B cell (primary cell): Measurements from ENCODE around the gene BACH2. TPM values are rescaled to one million over a fixed set of nuclear protein-coding genes. Genes with fewer than 3 reads are reported as not detected.

Source experiments
- ATAC-seq: fragments of 200-7000 bp; cut with Tn5 transposase; one replicate; pipeline ENCODE4 v1.10.0; 2021; ENCODE audit warnings: low read depth, mild to moderate bottlenecking, moderate number of reproducible peaks, moderate library complexity
- CTCF ChIA-PET: fragments of 350-600 bp; sonication (Branson Sonifier 250); formaldehyde crosslinking; loops from one replicate; lab custom pipeline; 2021; ENCODE audit warnings: antibody characterized with exemption, inconsistent platforms; lab: Charles Lee
- POLR2A ChIA-PET: fragments of 350-600 bp; sonication (Branson Sonifier 250); formaldehyde crosslinking; loops from one replicate; lab custom pipeline; 2021; ENCODE audit warnings: antibody characterized with exemption; lab: Charles Lee
- DNase-seq: peaks from one replicate; pipeline ENCODE4 v3.0.0; 2013
- H2AFZ ChIP-seq: 2 replicates; pipeline ENCODE4 v1.6.1; 2012; ENCODE audit warnings: mild to moderate bottlenecking, low read depth, low read length; ENCODE audit not compliant: insufficient read depth, poor library complexity, severe bottlenecking
- H3K27ac ChIP-seq, 2 donors: 1 replicate in 1 of 2; 2 replicates in 1 of 2; pipeline ENCODE4 v1.5.1; 2012 to 2013; ENCODE audit warnings: low read length in 2 of 2, mild to moderate bottlenecking in 2 of 2, moderate library complexity in 1 of 2
- H3K27me3 ChIP-seq, 4 experiments: fragments of 200-600 bp in 1 of 4; sonication (generic) in 1 of 4; replicated peaks in 1 of 4; 1 replicate in 2 of 4; 2 replicates in 2 of 4; pipeline versions ENCODE4 v1.6.1 to v1.7.0; 2013 to 2016; ENCODE audit warnings: low read length in 3 of 4, mild to moderate bottlenecking in 2 of 4, mixed read lengths in 1 of 4, moderate library complexity in 1 of 4; ENCODE audit not compliant: insufficient read depth in 4 of 4, control insufficient read depth in 3 of 4; ENCODE audit errors: control extremely low read depth in 1 of 4
- H3K36me3 ChIP-seq, 2 experiments: replicated peaks in 1 of 2; 1 replicate in 1 of 2; 2 replicates in 1 of 2; pipeline versions ENCODE4 v1.6.1 to v1.7.1; 2013; ENCODE audit warnings: low read length in 1 of 2; ENCODE audit not compliant: insufficient read depth in 2 of 2, control insufficient read depth in 1 of 2; ENCODE audit errors: control extremely low read depth in 1 of 2, extremely low read depth in 1 of 2
- H3K4me1 ChIP-seq, 2 donors: fragments of 200-600 bp in 1 of 2; sonication (generic) in 1 of 2; 1 replicate in 1 of 2; 2 replicates in 1 of 2; pipeline versions ENCODE4 v1.5.1 to v1.6.1; 2013 to 2017; ENCODE audit warnings: low read length in 2 of 2; ENCODE audit not compliant: control insufficient read depth in 2 of 2, insufficient read depth in 2 of 2
- H3K4me2 ChIP-seq: replicated peaks from 2 replicates; pipeline ENCODE3; 2012; ENCODE audit warnings: mild to moderate bottlenecking, low read depth, low read length; ENCODE audit not compliant: poor library complexity, severe bottlenecking
- H3K4me3 ChIP-seq, 5 experiments: fragments of 200-600 bp in 1 of 5; sonication (generic) in 1 of 5; 1 replicate in 3 of 5; 2 replicates in 2 of 5; pipeline versions ENCODE4 v1.5.1 to v1.7.0; 2011 to 2016; ENCODE audit warnings: low read length in 4 of 5, mild to moderate bottlenecking in 4 of 5, low read depth in 2 of 5, control low read depth in 1 of 5, moderate library complexity in 1 of 5; ENCODE audit not compliant: insufficient read depth in 1 of 5; ENCODE audit errors: control extremely low read depth in 1 of 5, extremely low read depth in 1 of 5
- H3K79me2 ChIP-seq: fragments of 200-600 bp; sonication (generic); one replicate; pipeline ENCODE4 v1.6.0; 2016; ENCODE audit warnings: low read length; ENCODE audit not compliant: control insufficient read depth, insufficient read depth
- H3K9ac ChIP-seq: fragments of 200-600 bp; sonication (generic); 2 replicates; pipeline ENCODE4 v1.6.1; 2017; ENCODE audit warnings: mild to moderate bottlenecking, low read length, moderate library complexity
- H3K9me3 ChIP-seq, 3 donors: one replicate each; pipeline versions ENCODE4 v1.6.1 to v1.7.1; 2013; ENCODE audit warnings: low read length in 2 of 3; ENCODE audit not compliant: control insufficient read depth in 2 of 3, insufficient read depth in 1 of 3; ENCODE audit errors: control extremely low read depth in 1 of 3
- H4K20me1 ChIP-seq: 2 replicates; pipeline ENCODE4 v1.6.0; 2012; ENCODE audit warnings: mild to moderate bottlenecking, low read length; ENCODE audit not compliant: insufficient read depth, control insufficient read depth, poor library complexity, severe bottlenecking
- H3K27ac Mint-ChIP-seq: one replicate; pipeline ENCODE4 v1.8.0; 2021; ENCODE audit warnings: mixed read lengths
- H3K27me3 Mint-ChIP-seq: one replicate; pipeline ENCODE4 v1.8.0; 2021; ENCODE audit warnings: mixed read lengths
- H3K4me1 Mint-ChIP-seq: one replicate; pipeline ENCODE4 v1.8.0; 2021; ENCODE audit warnings: mixed read lengths
- H3K4me3 Mint-ChIP-seq: one replicate; pipeline ENCODE4 v1.8.0; 2021; ENCODE audit warnings: mixed read lengths
- H3K9me3 Mint-ChIP-seq: one replicate; pipeline ENCODE4 v1.8.0; 2022; ENCODE audit warnings: mixed read lengths; ENCODE audit not compliant: insufficient read depth
- CTCF ChIP-seq: fragments of 200-600 bp; IDR thresholded peaks from one replicate; pipeline ENCODE4 v1.8.0; 2022; ENCODE audit warnings: antibody characterized with exemption, mild to moderate bottlenecking
- EZH2 ChIP-seq: IDR thresholded peaks from 2 replicates; pipeline ENCODE4 v1.6.1; 2012; ENCODE audit warnings: borderline replicate concordance, low read depth, mild to moderate bottlenecking, moderate library complexity, low read length; ENCODE audit not compliant: insufficient read depth, poor library complexity, severe bottlenecking
- WGBS: methylation state at CpG from one replicate; pipeline ENCODE4 v1.1.5; 2013; ENCODE audit warnings: missing lambda C conversion rate; ENCODE audit not compliant: insufficient coverage; 5-methylcytosine and 5-hydroxymethylcytosine counted together
- intact Hi-C: fragments of 100-400 bp; cut with micrococcal nuclease; formaldehyde crosslinking; loops from one replicate; pipeline ENCODE4 v1.10.0; 2022
- polyA plus RNA-seq: library from polyadenylated mRNA; depleted of rRNA; stranded (reverse); fragments of >200 nt; gene quantifications from 2 replicates; pipeline ENCODE4 v1.2.3, GENCODE V29; 2012
- total RNA-seq, 2 donors: library from RNA; stranded (reverse); fragments of 120-200 nt in 1 of 2; gene quantifications; 1 replicate in 1 of 2; 2 replicates in 1 of 2; pipeline versions ENCODE4 v1.2.3 to v1.2.4, GENCODE V29; 2013 to 2022

The BACH2 gene
- total and polyA plus RNA-seq, 2 donors (not counting 1 experiment from before 2014, with no cell fraction given): 41.1 to 235 TPM

DNA sequence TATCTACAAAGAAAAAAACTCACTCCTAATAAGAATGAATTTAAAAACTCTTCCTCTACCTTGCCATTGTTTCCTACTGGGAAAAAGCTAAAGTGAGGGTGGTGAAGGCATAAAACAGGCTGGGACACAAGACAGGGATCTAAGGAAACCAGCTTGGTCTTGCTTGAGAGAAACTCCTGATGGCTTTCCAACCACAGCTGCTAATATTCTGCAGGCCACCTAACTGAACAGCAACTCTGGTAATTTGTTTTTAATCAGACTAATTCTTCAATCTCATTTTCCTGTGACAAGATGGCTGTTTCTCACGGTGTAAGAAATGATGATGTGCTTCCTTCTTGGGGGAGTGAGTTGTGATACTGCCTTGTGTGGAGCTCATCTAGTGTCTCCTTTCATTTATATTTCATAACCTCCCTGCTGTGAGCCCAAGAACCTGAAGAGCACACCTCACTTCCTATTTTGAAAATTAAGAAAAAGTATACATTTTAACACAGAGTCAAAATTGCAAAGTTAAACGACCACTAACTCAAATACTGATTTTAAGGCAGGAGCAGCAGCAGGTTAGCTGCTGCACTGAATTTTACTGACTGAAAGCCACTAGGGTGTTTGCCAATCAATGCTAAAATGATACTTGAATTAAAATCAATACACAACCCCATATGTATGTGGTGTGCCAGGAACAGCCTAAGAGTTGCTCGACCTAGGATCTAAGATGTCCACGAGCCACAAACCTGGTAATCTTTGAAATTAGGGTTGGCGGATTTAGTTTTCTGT, 58.0 kb downstream of the BACH2 start:
- Histone ChIP-seq H4K20me1 (peaks cover 70% of the 10 kb centered on the region), H3K79me2 (peaks cover 94% of the 10 kb centered on the region), H3K4me2 (no peak overlapping the region), H3K9me3 (no peaks in the 10 kb centered on the region), H3K27me3 (no peaks in the 10 kb centered on the region), H3K4me1 (peaks cover 25 to 32% of the 10 kb centered on the region in 2 donors), H2AFZ (no peak overlapping the region), H3K4me3 (no peak overlapping the region), H3K9ac (no peak overlapping the region), H3K27ac (peak overlapping the region in 1 of 2 donors; percentile 55), H3K36me3 (peaks cover 14 to 38% of the 10 kb centered on the region in 2 experiments)
- Mint-ChIP-seq H3K9me3 (no peaks in the 10 kb centered on the region), H3K27ac (peak overlapping the region; percentile 0), H3K4me1 (peaks cover 61% of the 10 kb centered on the region), H3K27me3 (no peaks in the 10 kb centered on the region), H3K4me3 (no peak overlapping the region)
- ATAC-seq (no peak), DNase-seq (no peak)
- TF ChIP-seq CTCF (no peak), EZH2 (no peak)
- no CpG with 5 or more reads among the region's 5 CpGs for WGBS
- intact Hi-C loops: loop anchor here (5.0 kb wide), 1 partner anchor 34 kb away; no protein-coding TSS in a partner anchor
- ChIA-PET POLR2A (interaction anchor here (0.6 kb wide), 1 partner anchor 424 kb away, joined by 3 read pairs; no protein-coding TSS in a partner anchor), CTCF (interaction anchor here (1.5 to 2.1 kb wide), 2 partner anchors 241 to 298 kb away, joined by 6 to 7 read pairs; no protein-coding TSS in a partner anchor)
